Neuronal stem cell (in vitro differentiated cells): ENCODE data around the gene NHLRC4.
A peak's percentile ranks its signal among the peaks of the same experiment; 100 is the strongest.

Source experiments
- DNase-seq: peaks from one replicate; pipeline ENCODE4 v3.0.0-alpha.2; 2013; ENCODE audit warnings: low spot score
- H2AFZ ChIP-seq: one replicate; pipeline ENCODE4 v1.6.1; 2013; ENCODE audit warnings: mild to moderate bottlenecking, low read length, inconsistent platforms
- H2AK5ac ChIP-seq: 2 replicates; pipeline ENCODE4 v1.6.1; 2013; ENCODE audit warnings: low read depth, mild to moderate bottlenecking, inconsistent platforms, low read length, moderate library complexity, mixed read lengths
- H2BK120ac ChIP-seq: 2 replicates; pipeline ENCODE4 v1.6.1; 2013; ENCODE audit warnings: low read depth, mild to moderate bottlenecking, inconsistent platforms, low read length, moderate library complexity, mixed read lengths
- H2BK12ac ChIP-seq: one replicate; pipeline ENCODE4 v1.6.1; 2013; ENCODE audit warnings: low read length, inconsistent platforms
- H2BK15ac ChIP-seq: 2 replicates; pipeline ENCODE4 v1.6.1; 2013; ENCODE audit warnings: mild to moderate bottlenecking, low read length, inconsistent platforms, mixed read lengths
- H2BK5ac ChIP-seq: one replicate; pipeline ENCODE4 v1.6.1; 2013; ENCODE audit warnings: inconsistent platforms, mild to moderate bottlenecking, low read length, moderate library complexity
- H3K14ac ChIP-seq: one replicate; pipeline ENCODE4 v1.6.1; 2013; ENCODE audit warnings: low read length, inconsistent platforms
- H3K18ac ChIP-seq: 2 replicates; pipeline ENCODE4 v1.6.1; 2013; ENCODE audit warnings: low read length, inconsistent platforms
- H3K23ac ChIP-seq: 2 replicates; pipeline ENCODE4 v1.6.1; 2013; ENCODE audit warnings: low read depth, mild to moderate bottlenecking, mixed read lengths, low read length, inconsistent platforms; ENCODE audit not compliant: poor library complexity
- H3K27ac ChIP-seq: replicated peaks from 3 replicates; pipeline ENCODE4 v1.5.1; 2013; ENCODE audit warnings: low read length, inconsistent platforms
- H3K27me3 ChIP-seq, 3 experiments: 2 replicates each; pipeline ENCODE4 v1.6.1; 2013; ENCODE audit warnings: low read length in 3 of 3, mild to moderate bottlenecking in 2 of 3, inconsistent platforms in 1 of 3, low read depth in 1 of 3, mixed read lengths in 1 of 3, moderate library complexity in 1 of 3; ENCODE audit not compliant: control insufficient read depth in 3 of 3, insufficient read depth in 3 of 3
- H3K36me3 ChIP-seq, 2 donors: replicated peaks in 1 of 2; 2 replicates each; pipeline ENCODE4 v1.6.1; 2013; ENCODE audit warnings: low read length in 2 of 2; ENCODE audit not compliant: control insufficient read depth in 2 of 2, insufficient read depth in 2 of 2
- H3K4ac ChIP-seq: 2 replicates; pipeline ENCODE4 v1.6.1; 2013; ENCODE audit warnings: inconsistent platforms, mild to moderate bottlenecking, low read length, moderate library complexity
- H3K4me1 ChIP-seq, 2 donors: 1 replicate in 1 of 2; 2 replicates in 1 of 2; pipeline ENCODE4 v1.6.1; 2013; ENCODE audit warnings: low read length in 2 of 2, low read depth in 1 of 2; ENCODE audit not compliant: control insufficient read depth in 2 of 2, insufficient read depth in 1 of 2
- H3K4me2 ChIP-seq: one replicate; pipeline ENCODE4 v1.6.1; 2013; ENCODE audit warnings: mild to moderate bottlenecking, low read length, inconsistent platforms; ENCODE audit not compliant: insufficient read depth, poor library complexity, severe bottlenecking
- H3K4me3 ChIP-seq, 2 donors: 2 replicates each; pipeline ENCODE4 v1.5.1; 2013; ENCODE audit warnings: low read length in 2 of 2, mild to moderate bottlenecking in 2 of 2, inconsistent platforms in 1 of 2, moderate library complexity in 1 of 2
- H3K79me1 ChIP-seq: one replicate; pipeline ENCODE4 v1.6.1; 2013; ENCODE audit warnings: low read depth, mild to moderate bottlenecking, inconsistent platforms, low read length, moderate library complexity
- H3K9ac ChIP-seq: one replicate; pipeline ENCODE4 v1.6.1; 2013; ENCODE audit warnings: mild to moderate bottlenecking, low read depth, low read length, inconsistent platforms; ENCODE audit not compliant: poor library complexity
- H3K9me3 ChIP-seq, 2 donors: replicated peaks in 1 of 2; 2 replicates each; pipeline versions ENCODE3 to v1.6.1; 2013; ENCODE audit warnings: low read length in 2 of 2, mild to moderate bottlenecking in 2 of 2, inconsistent platforms in 1 of 2, low read depth in 1 of 2, mixed read lengths in 1 of 2, moderate library complexity in 1 of 2; ENCODE audit not compliant: control insufficient read depth in 2 of 2, insufficient read depth in 1 of 2
- H4K8ac ChIP-seq: one replicate; pipeline ENCODE4 v1.6.1; 2013; ENCODE audit warnings: low read depth, mild to moderate bottlenecking, inconsistent platforms, low read length, moderate library complexity
- H4K91ac ChIP-seq: one replicate; pipeline ENCODE4 v1.6.1; 2013; ENCODE audit warnings: low read length, low read depth, mild to moderate bottlenecking, inconsistent platforms; ENCODE audit not compliant: poor library complexity
- WGBS, 2 donors: extraction: QIAGEN DNeasy Blood & Tissue Kit; methylation state at CpG; one replicate each; pipeline ENCODE4 v1.1.7; 2013; ENCODE audit warnings: missing lambda C conversion rate in 2 of 2, mixed read lengths in 1 of 2; ENCODE audit not compliant: insufficient read length in 2 of 2, insufficient replicate concordance in 1 of 2; ENCODE audit errors: extremely low coverage in 2 of 2; 5-methylcytosine and 5-hydroxymethylcytosine counted together

NHLRC4 gene

DNA sequence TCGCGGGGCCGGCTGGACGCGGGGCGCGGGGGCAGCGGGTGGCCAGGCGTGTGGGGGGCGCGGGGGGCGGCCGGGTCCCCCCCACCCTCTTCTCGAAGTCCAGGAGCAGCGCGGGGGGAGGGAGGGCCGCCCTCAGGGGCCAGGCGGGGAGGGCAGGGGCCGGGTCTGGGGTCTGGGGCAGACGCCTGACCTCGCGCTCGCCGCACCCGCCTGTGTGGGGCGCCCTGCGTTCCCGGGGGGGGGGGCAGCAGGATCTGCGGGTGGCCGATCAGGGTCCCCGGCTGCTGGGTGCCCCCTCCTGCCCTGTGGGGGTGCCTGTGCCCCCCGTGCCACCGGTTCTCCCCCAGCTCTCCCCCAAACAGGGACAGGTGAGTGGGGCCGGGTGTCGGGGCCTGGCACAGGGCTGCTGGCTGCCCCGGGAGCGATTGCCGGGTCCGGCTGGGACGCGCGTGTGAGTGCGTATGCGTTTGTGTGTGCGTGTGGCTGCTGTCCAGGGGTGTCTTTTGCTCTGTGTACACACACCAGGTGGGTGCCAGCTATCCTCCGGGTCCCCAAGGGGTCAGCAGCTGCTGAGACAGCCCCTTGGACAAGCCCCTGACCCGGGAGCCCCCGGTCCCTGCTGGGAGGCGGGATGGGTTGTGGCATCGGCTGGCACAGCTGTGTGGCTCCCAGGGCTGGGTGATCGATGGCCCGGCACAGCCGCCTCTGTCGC is 5.9 kb upstream of the NHLRC4 start:
- Histone ChIP-seq H3K18ac (no peak overlapping the region), H3K14ac (peak overlapping the region; percentile 47), H3K27ac (no peak overlapping the region), H3K4me2 (peak overlapping the region; percentile 62), H3K9ac (no peak overlapping the region), H3K23ac (peak overlapping the region; percentile 65), H2BK5ac (no peak overlapping the region), H4K8ac (no peak overlapping the region), H4K91ac (peak overlapping the region; percentile 30), H3K79me1 (peaks cover 6% of the 10 kb centered on the region), H2BK12ac (no peak overlapping the region), H2BK15ac (peak overlapping the region; percentile 49), H3K4me1 (peaks cover 0 to 17% of the 10 kb centered on the region in 2 donors), H3K36me3 (no peaks in the 10 kb centered on the region), H2AK5ac (peak overlapping the region; percentile 75), H3K9me3 (peaks cover 0 to 2% of the 10 kb centered on the region in 2 donors), H3K27me3 (peaks cover 14 to 59% (median 44%) of the 10 kb centered on the region in 3 experiments), H3K4ac (no peak overlapping the region), H2BK120ac (no peak overlapping the region), H2AFZ (no peak overlapping the region), H3K4me3 (no peak overlapping the region)
- WGBS, 2 donors: no CpG with 5 or more reads among the region's 54 CpGs
- no peak for DNase-seq

DNA sequence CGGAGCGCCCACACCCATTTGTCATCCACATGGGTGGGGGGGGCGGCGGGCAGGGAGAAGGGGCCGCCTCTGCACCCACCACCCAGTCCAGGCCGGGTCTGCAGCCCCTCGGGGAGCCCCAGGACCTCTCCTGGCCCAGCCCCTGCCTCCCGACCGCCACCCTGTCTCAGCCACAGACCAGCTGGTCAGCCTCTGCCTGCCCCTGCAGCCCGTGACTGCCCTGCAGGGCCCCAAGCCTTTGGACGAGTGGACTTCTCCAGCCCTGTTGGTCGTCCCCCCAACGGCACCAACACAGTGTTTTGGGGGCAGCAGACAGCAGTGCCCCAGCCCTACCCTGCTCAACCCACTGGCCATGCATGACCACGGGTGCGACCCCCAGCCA is 5.4 kb upstream of the NHLRC4 start:
- peak overlapping the region; percentile 95 for H3K23ac ChIP-seq
- no peak overlapping the region for H3K4me3 ChIP-seq
- no peak for DNase-seq
- peak overlapping the region; percentile 98 for H2AK5ac ChIP-seq
- no peak overlapping the region for H3K27ac ChIP-seq
- H2BK5ac ChIP-seq: peak overlapping the region; percentile 66
- peak overlapping the region; percentile 81 for H2BK120ac ChIP-seq
- peak overlapping the region; percentile 47 for H3K14ac ChIP-seq
- H3K4me1 ChIP-seq: peaks cover 0 to 23% of the 10 kb centered on the region in 2 donors
- H3K18ac ChIP-seq: peak overlapping the region; percentile 64
- H3K4ac ChIP-seq: no peak overlapping the region
- H3K79me1 ChIP-seq: peaks cover 6% of the 10 kb centered on the region
- no peak overlapping the region for H2BK12ac ChIP-seq
- H3K36me3 ChIP-seq: no peaks in the 10 kb centered on the region
- no peak overlapping the region for H2AFZ ChIP-seq
- no CpG with 5 or more reads among the region's 15 CpGs for WGBS, 2 donors
- H3K4me2 ChIP-seq: no peak overlapping the region
- peak overlapping the region; percentile 30 for H4K91ac ChIP-seq
- peak overlapping the region; percentile 89 for H2BK15ac ChIP-seq
- H4K8ac ChIP-seq: no peak overlapping the region
- no peak overlapping the region for H3K9ac ChIP-seq
- H3K27me3 ChIP-seq: peaks cover 14 to 59% (median 44%) of the 10 kb centered on the region in 3 experiments
- H3K9me3 ChIP-seq: peaks cover 0 to 2% of the 10 kb centered on the region in 2 donors

DNA sequence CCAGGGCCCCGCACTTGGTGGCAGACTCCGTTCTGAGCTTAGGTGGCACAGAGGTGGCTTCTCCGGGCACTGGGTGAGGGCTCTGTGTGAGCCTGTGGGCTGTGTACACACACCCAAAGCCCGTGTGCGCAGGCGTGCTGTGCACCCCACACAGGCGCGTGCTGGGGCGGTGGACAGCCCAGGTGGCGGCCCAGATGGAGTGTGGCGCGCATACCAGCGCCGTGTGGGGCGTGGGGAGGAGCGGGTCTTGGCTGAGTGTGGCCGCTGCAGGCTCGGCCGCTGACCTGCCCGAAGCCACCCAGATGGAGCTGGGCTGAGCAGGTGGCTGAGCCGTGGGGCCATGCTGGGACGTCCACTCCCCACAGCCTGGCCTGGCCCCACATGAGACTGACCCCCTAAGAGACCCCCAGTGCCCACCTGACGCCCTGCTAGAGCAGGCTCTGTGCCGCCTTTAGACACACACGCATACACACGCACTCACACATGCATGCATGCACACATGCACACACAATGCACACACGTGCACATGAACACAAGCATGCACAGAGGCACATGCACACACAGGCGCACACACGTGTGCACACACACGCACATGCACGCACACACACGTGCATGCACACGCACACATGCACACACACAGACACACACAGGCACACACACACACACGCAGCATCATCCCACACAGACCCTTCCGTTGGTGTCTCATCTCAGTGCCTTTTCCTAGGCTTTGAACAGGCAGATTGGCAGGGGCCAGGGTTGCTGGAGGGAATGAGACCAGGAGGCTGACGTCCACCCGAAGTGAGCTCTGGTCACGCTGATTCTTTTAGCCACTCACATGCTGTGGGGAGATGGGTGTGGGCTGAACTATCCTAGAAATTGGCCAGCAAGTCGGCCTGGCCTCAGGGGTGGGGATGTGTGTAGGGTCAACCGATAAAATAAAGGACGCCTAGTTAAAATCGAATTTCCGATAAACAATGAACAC is 4.6 kb upstream of the NHLRC4 start:
- Histone ChIP-seq H2BK12ac (peak overlapping the region; percentile 98), H2AK5ac (peak overlapping the region; percentile 98), H3K27me3 (peaks cover 14 to 58% (median 44%) of the 10 kb centered on the region in 3 experiments), H2AFZ (no peak overlapping the region), H3K9me3 (peaks cover 0 to 2% of the 10 kb centered on the region in 2 donors), H2BK120ac (peak overlapping the region; percentile 81), H3K9ac (peak overlapping the region; percentile 74), H3K4me2 (no peak overlapping the region), H3K4ac (no peak overlapping the region), H3K18ac (peak overlapping the region; percentile 64), H4K8ac (peak overlapping the region; percentile 29), H3K36me3 (no peaks in the 10 kb centered on the region), H3K79me1 (peaks cover 6% of the 10 kb centered on the region), H3K27ac (no peak overlapping the region), H3K4me1 (peaks cover 0 to 30% of the 10 kb centered on the region in 2 donors), H3K4me3 (peak overlapping the region in 1 of 2 donors; percentile 70), H2BK5ac (peak overlapping the region; percentile 66), H2BK15ac (peak overlapping the region; percentile 89), H3K23ac (peak overlapping the region; percentile 95), H4K91ac (peak overlapping the region; percentile 30), H3K14ac (peak overlapping the region; percentile 31)
- no CpG with 5 or more reads among the region's 43 CpGs for WGBS, 2 donors
- DNase-seq: no peak
